SJCRH30 (cell line): ENCODE measurements around the gene SCN5A. TPM values are rescaled to one million over a fixed set of nuclear protein-coding genes. Genes with fewer than 3 reads are reported as not detected.

Experiments used
- DNase-seq, 2 experiments: peaks; one replicate each; pipeline ENCODE4 v3.0.0-alpha.2; 2015 to 2020
- H3K27ac ChIP-seq: fragments of 250-450 bp; sonication (Bioruptor Pico); 2 replicates; pipeline ENCODE4 v1.5.1; 2020; ENCODE audit warnings: mild to moderate bottlenecking, moderate library complexity
- H3K27me3 ChIP-seq: fragments of 250-450 bp; sonication (Bioruptor Pico); 2 replicates; pipeline ENCODE4 v1.5.1; 2020; ENCODE audit warnings: mild to moderate bottlenecking, moderate library complexity
- H3K36me3 ChIP-seq: fragments of 250-450 bp; sonication (Bioruptor Pico); 2 replicates; pipeline ENCODE4 v1.5.1; 2020; ENCODE audit warnings: mild to moderate bottlenecking, moderate library complexity
- H3K4me1 ChIP-seq: fragments of 250-450 bp; sonication (Bioruptor Pico); 2 replicates; pipeline ENCODE4 v1.5.1; 2020; ENCODE audit warnings: mild to moderate bottlenecking, moderate library complexity
- H3K4me3 ChIP-seq: fragments of 250-450 bp; sonication (Bioruptor Pico); 2 replicates; pipeline ENCODE4 v1.5.1; 2020; ENCODE audit warnings: mild to moderate bottlenecking, moderate library complexity
- H3K9me3 ChIP-seq: fragments of 250-450 bp; sonication (Bioruptor Pico); replicated peaks from 2 replicates; pipeline ENCODE4 v1.5.1; 2020; ENCODE audit warnings: mild to moderate bottlenecking, moderate library complexity
- total RNA-seq: library from RNA; depleted of rRNA; stranded (reverse); fragments of >200 nt; shearing (Covaris generic); gene quantifications from 2 replicates; pipeline ENCODE4 v1.2.3, GENCODE V29; 2014; rRNA removed

Gene SCN5A
- total RNA-seq, 1 experiment from 2014 or later = 15.2 TPM

DNA sequence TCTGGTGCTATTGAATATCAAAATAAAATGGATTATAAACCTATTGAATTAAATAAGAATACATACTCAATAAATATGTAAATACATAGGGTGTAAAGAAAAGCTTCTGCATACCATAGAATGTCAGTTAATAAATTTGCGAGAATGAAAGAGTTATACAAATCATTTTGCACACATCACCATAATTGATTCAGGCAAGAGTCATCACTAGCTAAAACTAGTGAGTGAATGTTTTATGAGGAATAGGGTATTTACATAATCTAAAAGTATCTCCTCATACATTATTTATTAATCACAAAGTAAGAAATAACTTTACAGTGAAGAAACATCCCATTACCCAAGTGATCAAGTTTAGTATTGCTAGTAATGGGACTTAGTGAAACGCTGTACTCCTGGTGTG is 139.8 kb downstream of the SCN5A start:
- no peaks in the 10 kb centered on the region for H3K4me1 ChIP-seq
- H3K27ac ChIP-seq = no peak overlapping the region
- H3K4me3 ChIP-seq = no peak overlapping the region
- no peaks in the 10 kb centered on the region; the same call in 1 of the 2 replicates for H3K36me3 ChIP-seq
- no peaks in the 10 kb centered on the region for H3K27me3 ChIP-seq
- no peaks in the 10 kb centered on the region for H3K9me3 ChIP-seq
- DNase-seq = no peak

DNA sequence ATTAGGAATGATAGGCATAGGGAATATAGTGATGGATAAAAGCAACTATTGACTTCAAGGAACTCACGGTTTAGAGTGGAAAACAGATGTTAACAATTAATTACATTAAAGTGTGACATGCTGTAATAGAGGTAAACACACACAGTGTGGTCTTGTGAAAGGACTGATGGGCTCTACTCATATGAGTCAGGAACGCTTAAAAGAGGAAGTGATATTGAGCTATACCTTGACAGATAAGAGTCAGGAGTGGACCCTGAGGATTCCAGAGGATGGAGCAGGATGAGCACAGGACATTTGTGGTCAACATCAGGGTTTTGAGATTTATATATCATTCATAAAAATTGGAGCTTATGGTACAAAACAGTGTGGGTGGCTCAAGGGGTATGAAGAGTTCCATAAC is 142.4 kb downstream of the SCN5A start:
- H3K36me3 ChIP-seq = no peaks in the 10 kb centered on the region; the same call in 1 of the 2 replicates
- H3K4me3 ChIP-seq = no peak overlapping the region
- DNase-seq = peak in 1 of 2 experiments; percentile 17
- no peak overlapping the region for H3K27ac ChIP-seq
- H3K9me3 ChIP-seq = no peaks in the 10 kb centered on the region
- H3K27me3 ChIP-seq = no peaks in the 10 kb centered on the region
- H3K4me1 ChIP-seq = no peaks in the 10 kb centered on the region

DNA sequence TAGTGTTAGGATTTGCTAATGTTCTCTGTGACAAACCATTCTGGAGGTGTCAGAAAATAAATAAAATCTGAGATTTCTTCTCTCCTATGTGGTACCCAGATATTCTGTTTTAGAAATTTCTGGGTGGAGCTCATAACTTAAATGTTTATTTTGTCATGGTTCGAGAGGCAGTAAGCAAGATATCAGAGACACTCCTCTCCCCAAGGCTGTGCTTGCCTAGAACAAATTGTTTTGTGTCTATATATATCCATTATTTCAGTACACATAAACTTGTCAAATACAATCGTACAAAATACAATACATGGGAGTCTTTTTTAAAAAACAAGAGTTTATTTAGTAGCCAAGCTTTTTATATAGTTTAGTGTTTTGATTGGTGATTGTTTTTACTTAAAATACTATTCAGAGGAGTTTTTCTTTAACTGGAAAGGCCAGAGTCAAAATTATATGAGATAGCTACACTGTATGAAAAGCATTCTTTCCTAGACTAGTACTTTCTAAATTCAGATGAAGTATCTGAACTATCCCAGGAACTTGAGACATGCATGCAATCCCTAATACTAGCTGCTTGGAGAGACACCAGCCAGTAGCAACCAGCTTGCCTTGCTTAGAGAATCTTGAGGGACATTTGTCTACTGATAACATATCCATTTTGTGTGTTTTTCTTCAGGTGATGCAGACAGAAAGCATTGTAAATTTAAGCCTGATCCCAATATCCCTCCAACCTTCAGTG is 148.6 kb downstream of the SCN5A start:
- no peaks in the 10 kb centered on the region for H3K36me3 ChIP-seq
- H3K27me3 ChIP-seq = no peaks in the 10 kb centered on the region
- no peak for DNase-seq
- no peak overlapping the region for H3K4me3 ChIP-seq
- no peaks in the 10 kb centered on the region for H3K4me1 ChIP-seq
- no peaks in the 10 kb centered on the region for H3K9me3 ChIP-seq
- H3K27ac ChIP-seq = no peak overlapping the region

Other genes with a start within 250 kb of the SCN5A start
- gene ACVR2B, start 195.8 kb downstream of the SCN5A start, total RNA-seq = 27.8 and 29.1 TPM in 2 replicates
- 6.2 and 7.7 TPM in 2 replicates for gene EXOG, start 153.3 kb downstream of the SCN5A start, total RNA-seq
- not detected in 2 replicates for gene SCN10A, start 166.5 kb upstream of the SCN5A start, total RNA-seq